H1 (cell line): Measurements from ENCODE around the gene TTC13. TPM values are rescaled to one million over a fixed set of nuclear protein-coding genes. Genes with fewer than 3 reads are reported as not detected.
A peak's percentile ranks its signal among the peaks of the same experiment; 100 is the strongest.

ENCODE experiments used
- CTCF ChIA-PET: fragments of 300-600 bp; sonication (Branson Sonifier 250); formaldehyde crosslinking; loops from one replicate; lab custom pipeline; 2021; ENCODE audit not compliant: partially characterized antibody; lab: Charles Lee
- POLR2A ChIA-PET: fragments of 300-600 bp; sonication (Branson Sonifier 250); formaldehyde crosslinking; loops from one replicate; lab custom pipeline; 2021; ENCODE audit warnings: inconsistent platforms; ENCODE audit not compliant: partially characterized antibody; lab: Charles Lee
- DNase-seq, 2 experiments: peaks; one replicate each; pipeline versions ENCODE4 v3.0.0 to v3.0.0-alpha.2; 2010 to 2022; ENCODE audit warnings: low spot score in 2 of 2, low read depth in 1 of 2, mixed read lengths in 1 of 2
- FAIRE-seq: peaks from 2 replicates; lab custom pipeline; 2011; peaks lifted over from hg19 to GRCh38; lab: Jason Lieb, UNC
- H2AFZ ChIP-seq: 2 replicates; pipeline ENCODE4 v1.8.1; 2012; ENCODE audit warnings: low read length, inconsistent platforms
- H2AK5ac ChIP-seq: 2 replicates; pipeline ENCODE4 v1.6.1; 2013; ENCODE audit warnings: low read depth, low read length
- H2BK120ac ChIP-seq: replicated peaks from 2 replicates; pipeline ENCODE3; 2013; ENCODE audit warnings: low read depth, low read length, inconsistent platforms
- H2BK12ac ChIP-seq: 2 replicates; pipeline ENCODE4 v1.6.1; 2013; ENCODE audit warnings: low read depth, low read length
- H2BK15ac ChIP-seq: 2 replicates; pipeline ENCODE4 v1.6.1; 2013; ENCODE audit warnings: low read length
- H2BK20ac ChIP-seq: 2 replicates; pipeline ENCODE4 v1.6.1; 2013; ENCODE audit warnings: low read length
- H2BK5ac ChIP-seq: 2 replicates; pipeline ENCODE4 v1.6.1; 2013; ENCODE audit warnings: low read depth, low read length
- H3K14ac ChIP-seq: 2 replicates; pipeline ENCODE4 v1.6.1; 2013; ENCODE audit warnings: inconsistent platforms; ENCODE audit not compliant: insufficient read length
- H3K18ac ChIP-seq: 2 replicates; pipeline ENCODE4 v1.6.1; 2013; ENCODE audit warnings: low read length; ENCODE audit errors: extremely low read depth
- H3K23ac ChIP-seq: 2 replicates; pipeline ENCODE4 v1.6.1; 2013; ENCODE audit warnings: inconsistent platforms; ENCODE audit not compliant: insufficient read length
- H3K23me2 ChIP-seq: 2 replicates; pipeline ENCODE4 v1.6.1; 2013; ENCODE audit warnings: low read depth, low read length
- H3K27ac ChIP-seq: 2 replicates; pipeline ENCODE4 v1.6.1; 2011; ENCODE audit warnings: low read depth, low read length, inconsistent platforms
- H3K27me3 ChIP-seq, 4 experiments: replicated peaks in 1 of 4; 1 replicate in 1 of 4; 2 replicates in 3 of 4; pipeline versions ENCODE4 v1.6.1 to v1.8.1; 2011 to 2013; ENCODE audit warnings: low read length in 3 of 4, mild to moderate bottlenecking in 3 of 4, inconsistent platforms in 2 of 4, mixed read lengths in 2 of 4, moderate library complexity in 1 of 4; ENCODE audit not compliant: control insufficient read depth in 3 of 4, insufficient read depth in 3 of 4; ENCODE audit errors: extremely low read depth in 1 of 4
- H3K36me3 ChIP-seq, 4 experiments: 2 replicates each; pipeline versions ENCODE4 v1.6.1 to v1.8.1; 2011 to 2013; ENCODE audit warnings: mild to moderate bottlenecking in 4 of 4, low read length in 3 of 4, moderate library complexity in 2 of 4, control low read depth in 1 of 4, inconsistent platforms in 1 of 4; ENCODE audit not compliant: insufficient read depth in 4 of 4, control insufficient read depth in 2 of 4
- H3K4ac ChIP-seq: replicated peaks from 2 replicates; pipeline ENCODE3; 2013; ENCODE audit warnings: low read length, low read depth, mixed read lengths, inconsistent platforms; ENCODE audit not compliant: insufficient read length
- H3K4me1 ChIP-seq, 4 experiments: replicated peaks in 1 of 4; 1 replicate in 1 of 4; 2 replicates in 3 of 4; pipeline versions ENCODE4 v1.6.1 to v1.8.1; 2011 to 2013; ENCODE audit warnings: low read length in 3 of 4, inconsistent platforms in 2 of 4, mixed read lengths in 1 of 4; ENCODE audit not compliant: insufficient read depth in 4 of 4, control insufficient read depth in 3 of 4
- H3K4me2 ChIP-seq, 2 experiments: 2 replicates each; pipeline versions ENCODE4 v1.6.1 to v1.8.1; 2011 to 2013; ENCODE audit warnings: low read depth in 2 of 2, low read length in 2 of 2, control low read depth in 1 of 2, inconsistent platforms in 1 of 2, mild to moderate bottlenecking in 1 of 2; ENCODE audit not compliant: insufficient read depth in 1 of 2
- H3K4me3 ChIP-seq, 4 experiments: fragments of 200-600, 300-600 bp in 1 of 4; sonication (generic), shearing (Covaris generic), sonication (Bioruptor Twin) in 1 of 4; 2 replicates each; pipeline versions ENCODE4 v1.5.1 to v1.8.1; 2011 to 2016; ENCODE audit warnings: low read length in 4 of 4, low read depth in 3 of 4, control low read depth in 2 of 4, inconsistent platforms in 2 of 4, mild to moderate bottlenecking in 2 of 4, mixed read lengths in 1 of 4, moderate library complexity in 1 of 4; ENCODE audit not compliant: insufficient read depth in 2 of 4; ENCODE audit errors: extremely low read depth in 1 of 4
- H3K56ac ChIP-seq: replicated peaks from 2 replicates; pipeline ENCODE3; 2013; ENCODE audit warnings: low read depth, mild to moderate bottlenecking, mixed read lengths, low read length, inconsistent platforms; ENCODE audit not compliant: insufficient read length
- H3K79me1 ChIP-seq: 2 replicates; pipeline ENCODE4 v1.6.1; 2013; ENCODE audit warnings: low read depth, low read length, control low read depth
- H3K79me2 ChIP-seq, 2 experiments: 2 replicates each; pipeline versions ENCODE4 v1.6.1 to v1.8.1; 2012 to 2013; ENCODE audit warnings: low read length in 2 of 2, mild to moderate bottlenecking in 2 of 2, inconsistent platforms in 1 of 2; ENCODE audit not compliant: insufficient read depth in 2 of 2, control insufficient read depth in 1 of 2
- H3K9ac ChIP-seq, 4 experiments: replicated peaks in 1 of 4; 1 replicate in 1 of 4; 2 replicates in 3 of 4; pipeline versions ENCODE4 v1.6.1 to v1.8.1; 2011 to 2013; ENCODE audit warnings: low read depth in 3 of 4, low read length in 3 of 4, control low read depth in 2 of 4, mild to moderate bottlenecking in 2 of 4, moderate library complexity in 2 of 4, inconsistent platforms in 1 of 4; ENCODE audit errors: extremely low read depth in 1 of 4
- H3K9me3 ChIP-seq, 2 experiments: 2 replicates each; pipeline versions ENCODE4 v1.6.1 to v1.8.1; 2012 to 2013; ENCODE audit warnings: mild to moderate bottlenecking in 2 of 2, moderate library complexity in 2 of 2, control low read depth in 1 of 2, inconsistent platforms in 1 of 2, low read depth in 1 of 2, low read length in 1 of 2, mixed read lengths in 1 of 2; ENCODE audit not compliant: insufficient read depth in 2 of 2
- H4K20me1 ChIP-seq, 2 experiments: replicated peaks in 1 of 2; 2 replicates each; pipeline versions ENCODE3 to v1.8.1; 2011 to 2013; ENCODE audit warnings: inconsistent platforms in 2 of 2, low read length in 2 of 2, mild to moderate bottlenecking in 1 of 2; ENCODE audit not compliant: insufficient read depth in 2 of 2, control insufficient read depth in 1 of 2
- H4K5ac ChIP-seq: 2 replicates; pipeline ENCODE4 v1.6.1; 2013; ENCODE audit warnings: low read length, low read depth, mixed read lengths, inconsistent platforms; ENCODE audit not compliant: insufficient read length
- H4K8ac ChIP-seq: 2 replicates; pipeline ENCODE4 v1.8.0; 2013; ENCODE audit warnings: mild to moderate bottlenecking, moderate library complexity, low read length, inconsistent platforms; ENCODE audit not compliant: insufficient read depth; ENCODE audit errors: extremely low read depth
- H4K91ac ChIP-seq: replicated peaks from 2 replicates; pipeline ENCODE3; 2013; ENCODE audit warnings: low read length, mixed read lengths, inconsistent platforms; ENCODE audit not compliant: insufficient read length
- EP300 ChIP-seq, 2 experiments: IDR thresholded peaks; 1 replicate in 1 of 2; 2 replicates in 1 of 2; pipeline ENCODE4 v1.6.1; 2011 to 2012; ENCODE audit warnings: low read depth in 2 of 2, low read length in 2 of 2, mild to moderate bottlenecking in 2 of 2, borderline replicate concordance in 1 of 2, inconsistent platforms in 1 of 2, moderate library complexity in 1 of 2
- TEAD4 ChIP-seq: IDR thresholded peaks from 2 replicates; pipeline ENCODE4 v1.6.1; 2012; ENCODE audit warnings: low read depth, low read length, inconsistent platforms, mixed read lengths
- WGBS, 2 experiments: shearing (Covaris generic) in 1 of 2; methylation state at CpG; one replicate each; pipeline versions ENCODE4 v1.1.6 to v1.1.7; 2013 to 2015; ENCODE audit warnings: low lambda C conversion rate in 2 of 2, mixed read lengths in 2 of 2, inconsistent platforms in 1 of 2, low coverage in 1 of 2, missing lambda C conversion rate in 1 of 2; ENCODE audit not compliant: insufficient replicate concordance in 2 of 2, insufficient coverage in 1 of 2, insufficient read length in 1 of 2; ENCODE audit errors: extremely low coverage in 1 of 2, missing lambda C conversion rate in 1 of 2; 5-methylcytosine and 5-hydroxymethylcytosine counted together
- polyA plus RNA-seq, 7 experiments: library from polyadenylated mRNA; depleted of rRNA in 3 of 7; stranded (reverse) in 5 of 7; unstranded in 2 of 7; fragments of >200 nt in 5 of 7; fragments of 200-250 nt in 2 of 7; gene quantifications; 1 replicate in 5 of 7; 2 replicates in 1 of 7; 4 replicates in 1 of 7; pipeline versions ENCODE4 v1.2.1 to v1.2.3, GENCODE V29; 2011 to 2013; ENCODE audit warnings: missing spikeins in 2 of 7, mixed read lengths in 2 of 7
- total RNA-seq: library from RNA; stranded (reverse); fragmentation: NEBNext Ultra II Directional; extraction: Animal tissue kit (Norgen Biotek cat#: 25700); gene quantifications from 2 replicates; pipeline ENCODE4 v1.2.1, GENCODE V29; 2021
- TF ChIP-seq, protein P1 (sequence below): IDR thresholded peaks from 2 replicates; pipeline ENCODE4 v1.6.1; 2012; ENCODE audit warnings: low read length, inconsistent platforms

TTC13 gene
- total and polyA plus RNA-seq, 2 of the 8 experiments (the other 6 are each of a cell fraction or from before 2014, with no cell fraction given), result 3.1 to 7.1 TPM

DNA sequence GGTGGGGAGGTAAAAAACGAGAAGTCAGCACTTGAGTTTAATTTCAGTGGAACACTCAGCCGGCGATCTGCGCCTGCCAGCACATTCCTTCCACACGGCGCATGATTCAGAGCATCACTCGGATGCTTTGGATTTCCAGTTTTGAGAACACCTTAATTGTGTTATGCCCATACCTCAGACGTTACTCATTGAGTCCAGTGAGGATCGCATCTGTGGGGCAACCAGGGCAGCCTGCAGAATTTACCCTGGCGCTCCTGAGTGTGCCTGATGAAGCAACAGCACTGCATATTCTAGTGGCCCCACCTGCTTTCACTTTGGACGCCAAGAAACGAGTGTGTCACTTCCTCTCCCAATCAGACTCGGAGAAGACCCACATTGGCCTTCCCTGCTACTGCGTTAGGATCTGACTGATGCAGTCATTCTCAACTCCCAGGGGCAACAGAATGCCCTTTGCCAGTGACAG is 41.5 kb upstream of the TTC13 start:
- Histone ChIP-seq H3K56ac (no peak overlapping the region), H3K4ac (peak overlapping the region; percentile 91), H3K79me1 (no peaks in the 10 kb centered on the region), H3K27me3 (peaks cover 0 to 6% (median 2%) of the 10 kb centered on the region in 4 experiments; a peak in 3 of 7 replicates), H3K36me3 (no peaks in the 10 kb centered on the region), H3K9me3 (no peaks in the 10 kb centered on the region), H2AK5ac (no peak overlapping the region), H4K91ac (peak overlapping the region; percentile 65), H3K9ac (no peak overlapping the region), H2BK120ac (no peak overlapping the region), H3K23me2 (no peaks in the 10 kb centered on the region), H3K18ac (no peak overlapping the region; the same call in 1 of the 2 replicates), H3K4me1 (peaks cover 2 to 7% (median 6%) of the 10 kb centered on the region in 4 experiments; a peak in 5 of 7 replicates), H3K79me2 (no peaks in the 10 kb centered on the region), H3K4me3 (no peak overlapping the region), H2BK12ac (peak overlapping the region; percentile 94), H2AFZ (no peak overlapping the region), H3K14ac (no peak overlapping the region), H3K27ac (no peak overlapping the region), H4K5ac (no peak overlapping the region), H4K20me1 (peaks cover 0 to 3% of the 10 kb centered on the region in 2 experiments), H2BK15ac (no peak overlapping the region), H3K4me2 (peak overlapping the region; percentile 3 to 57; a peak in 2 of 4 replicates), H3K23ac (no peak overlapping the region), H4K8ac (no peak overlapping the region; the same call in 1 of the 2 replicates), H2BK20ac (peak overlapping the region; percentile 8; the same call in 1 of the 2 replicates), H2BK5ac (peak overlapping the region; percentile 56; the same call in 1 of the 2 replicates)
- POLR2A ChIA-PET, result no interaction called here
- TF ChIP-seq EP300 (IDR thresholded peaks at IDR 0.05; ENCODE audit: borderline replicate concordance in 1 of 2, low read depth in 2 of 2, low read length in 2 of 2) (no peak), TEAD4 (peak; percentile 63; the same call in 1 of the 2 replicates)
- TF ChIP-seq, protein P1, sequence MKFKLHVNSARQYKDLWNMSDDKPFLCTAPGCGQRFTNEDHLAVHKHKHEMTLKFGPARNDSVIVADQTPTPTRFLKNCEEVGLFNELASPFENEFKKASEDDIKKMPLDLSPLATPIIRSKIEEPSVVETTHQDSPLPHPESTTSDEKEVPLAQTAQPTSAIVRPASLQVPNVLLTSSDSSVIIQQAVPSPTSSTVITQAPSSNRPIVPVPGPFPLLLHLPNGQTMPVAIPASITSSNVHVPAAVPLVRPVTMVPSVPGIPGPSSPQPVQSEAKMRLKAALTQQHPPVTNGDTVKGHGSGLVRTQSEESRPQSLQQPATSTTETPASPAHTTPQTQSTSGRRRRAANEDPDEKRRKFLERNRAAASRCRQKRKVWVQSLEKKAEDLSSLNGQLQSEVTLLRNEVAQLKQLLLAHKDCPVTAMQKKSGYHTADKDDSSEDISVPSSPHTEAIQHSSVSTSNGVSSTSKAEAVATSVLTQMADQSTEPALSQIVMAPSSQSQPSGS, result no peak
- 85% methylated on average over 14 of the region's 14 CpGs; no CpG with 5 or more reads in 1 of the 2 experiments for WGBS, 2 experiments
- CTCF ChIA-PET, result no interaction called here
- FAIRE-seq (no peak), DNase-seq (no peak)
